NOMO-1 (cell line): ENCODE data around the gene CRHR1.
"Not testable (repeated sequence)": the region's sequence is repeated elsewhere in the genome, so short reads cannot be mapped to it uniquely, and the experiment has no call there.

Experiments
- DNase-seq, 2 experiments: peaks; one replicate each; lab custom pipeline; 2025; ENCODE audit not compliant: unreplicated experiment in 2 of 2; lab: John Stamatoyannopoulos, UW

Gene CRHR1

GRCh38 chr17:45857977-45858708 lies 74.0 kb downstream of the CRHR1 start:
- DNase-seq: no peak

GRCh38 chr17:45861165-45861564 lies 77.0 kb downstream of the CRHR1 start:
- no peak for DNase-seq

GRCh38 chr17:45862127-45862526 lies 78.0 kb downstream of the CRHR1 start:
- not testable (repeated sequence) for DNase-seq

GRCh38 chr17:45863857-45864654 lies 79.9 kb downstream of the CRHR1 start:
- no peak for DNase-seq

- DNase-seq: no peak
Observed at GRCh38 chr17:45867171-45867570, 83.1 kb downstream of the CRHR1 start.

- no peak for DNase-seq
Observed at GRCh38 chr17:45867702-45868101, 83.6 kb downstream of the CRHR1 start.

- DNase-seq: no peak
Observed at GRCh38 chr17:45868276-45868675, 84.2 kb downstream of the CRHR1 start.

- no peak for DNase-seq
Observed at GRCh38 chr17:45869676-45870341, 85.7 kb downstream of the CRHR1 start.

GRCh38 chr17:45870342-45870974 lies 86.3 kb downstream of the CRHR1 start:
- no peak for DNase-seq

GRCh38 chr17:45871718-45872117 lies 87.6 kb downstream of the CRHR1 start:
- no peak for DNase-seq

GRCh38 chr17:45873728-45874127 lies 89.6 kb downstream of the CRHR1 start:
- peak in 1 of 2 experiments; percentile 7 for DNase-seq

GRCh38 chr17:45874151-45874550 lies 90.0 kb downstream of the CRHR1 start:
- DNase-seq: no peak

GRCh38 chr17:45876539-45876938 lies 92.4 kb downstream of the CRHR1 start:
- DNase-seq: no peak

- DNase-seq: no peak
Observed at GRCh38 chr17:45877467-45877866, 93.3 kb downstream of the CRHR1 start.

- DNase-seq: no peak
Observed at GRCh38 chr17:45883063-45883462, 98.9 kb downstream of the CRHR1 start.
